H9 (cell line): ENCODE measurements around the gene ITM2C. TPM values are rescaled to one million over a fixed set of nuclear protein-coding genes. Genes with fewer than 3 reads are reported as not detected.
A peak's percentile ranks its signal among the peaks of the same experiment; 100 is the strongest.

ENCODE experiments used
- DNase-seq: peaks from one replicate; pipeline ENCODE4 v3.0.0-alpha.2; 2017
- H2AFZ ChIP-seq: one replicate; pipeline ENCODE4 v1.6.1; 2013; ENCODE audit warnings: mild to moderate bottlenecking, low read length, control low read depth, moderate library complexity
- H2AK5ac ChIP-seq: 2 replicates; pipeline ENCODE4 v1.6.1; 2013; ENCODE audit warnings: low read length, control low read depth, mixed read lengths; ENCODE audit not compliant: insufficient read length
- H2BK120ac ChIP-seq: one replicate; pipeline ENCODE4 v1.6.1; 2013; ENCODE audit warnings: low read depth, mild to moderate bottlenecking, low read length, control low read depth, inconsistent platforms; ENCODE audit not compliant: poor library complexity, severe bottlenecking
- H2BK12ac ChIP-seq: 2 replicates; pipeline ENCODE4 v1.6.1; 2013; ENCODE audit warnings: low read length, control low read depth, mixed read lengths, low read depth; ENCODE audit not compliant: insufficient read length
- H2BK15ac ChIP-seq: 2 replicates; pipeline ENCODE4 v1.6.1; 2013; ENCODE audit warnings: low read depth, low read length, control low read depth
- H2BK20ac ChIP-seq: one replicate; pipeline ENCODE4 v1.6.1; 2013; ENCODE audit warnings: low read depth, mild to moderate bottlenecking, low read length, control low read depth, inconsistent platforms; ENCODE audit not compliant: poor library complexity, severe bottlenecking
- H2BK5ac ChIP-seq: 2 replicates; pipeline ENCODE4 v1.6.1; 2013; ENCODE audit warnings: low read length, control low read depth, mixed read lengths; ENCODE audit not compliant: insufficient read length
- H3K14ac ChIP-seq: 2 replicates; pipeline ENCODE4 v1.6.1; 2013; ENCODE audit warnings: low read length, control low read depth; ENCODE audit not compliant: insufficient read depth
- H3K18ac ChIP-seq: 2 replicates; pipeline ENCODE4 v1.6.1; 2013; ENCODE audit warnings: low read depth, mild to moderate bottlenecking, mixed read lengths, low read length, control low read depth; ENCODE audit not compliant: insufficient read length
- H3K23ac ChIP-seq: 2 replicates; pipeline ENCODE4 v1.6.1; 2013; ENCODE audit warnings: low read length, control low read depth, mixed read lengths, low read depth; ENCODE audit not compliant: insufficient read length
- H3K23me2 ChIP-seq: 2 replicates; pipeline ENCODE4 v1.6.1; 2013; ENCODE audit warnings: low read depth, mild to moderate bottlenecking, mixed read lengths, low read length, control low read depth; ENCODE audit not compliant: insufficient read length, poor library complexity, severe bottlenecking
- H3K27ac ChIP-seq: 2 replicates; pipeline ENCODE4 v1.5.1; 2013; ENCODE audit warnings: low read length, control low read depth, mixed read lengths, low read depth; ENCODE audit not compliant: insufficient read length
- H3K27me3 ChIP-seq: 2 replicates; pipeline ENCODE4 v1.6.1; 2013; ENCODE audit warnings: low read length, control low read depth, inconsistent platforms; ENCODE audit not compliant: insufficient read depth
- H3K4ac ChIP-seq: 2 replicates; pipeline ENCODE4 v1.6.1; 2013; ENCODE audit warnings: low read depth, mild to moderate bottlenecking, control low read depth, inconsistent platforms, low read length, moderate library complexity
- H3K4me1 ChIP-seq: 2 replicates; pipeline ENCODE4 v1.6.1; 2013; ENCODE audit warnings: low read length, control low read depth, inconsistent platforms; ENCODE audit not compliant: insufficient read depth
- H3K4me2 ChIP-seq: 2 replicates; pipeline ENCODE4 v1.6.1; 2013; ENCODE audit warnings: low read length, control low read depth, mixed read lengths; ENCODE audit not compliant: insufficient read length, insufficient read depth
- H3K56ac ChIP-seq: 2 replicates; pipeline ENCODE4 v1.6.1; 2013; ENCODE audit warnings: low read depth, mild to moderate bottlenecking, mixed read lengths, low read length, control low read depth; ENCODE audit not compliant: insufficient read length
- H3K79me1 ChIP-seq: 2 replicates; pipeline ENCODE4 v1.6.1; 2013; ENCODE audit warnings: low read depth, mild to moderate bottlenecking, moderate library complexity, low read length, control low read depth, inconsistent platforms; ENCODE audit not compliant: insufficient read depth, poor library complexity, severe bottlenecking
- H3K79me2 ChIP-seq: 2 replicates; pipeline ENCODE4 v1.6.1; 2013; ENCODE audit warnings: low read length, control low read depth, inconsistent platforms; ENCODE audit not compliant: insufficient read depth
- H3K9ac ChIP-seq: 2 replicates; pipeline ENCODE4 v1.6.1; 2013; ENCODE audit warnings: low read length, control low read depth, mixed read lengths; ENCODE audit not compliant: insufficient read length; ENCODE audit errors: extremely low read depth
- H3K9me3 ChIP-seq: one replicate; pipeline ENCODE4 v1.6.1; 2013; ENCODE audit warnings: low read depth, low read length, inconsistent platforms; ENCODE audit not compliant: control insufficient read depth
- H3T11ph ChIP-seq: one replicate; pipeline ENCODE4 v1.6.1; 2013; ENCODE audit warnings: mild to moderate bottlenecking, low read length, control low read depth, inconsistent platforms
- H4K20me1 ChIP-seq: one replicate; pipeline ENCODE4 v1.6.1; 2013; ENCODE audit not compliant: control insufficient read depth, insufficient read length, insufficient read depth
- H4K5ac ChIP-seq: 2 replicates; pipeline ENCODE4 v1.6.1; 2013; ENCODE audit warnings: low read depth, mild to moderate bottlenecking, mixed read lengths, low read length, control low read depth; ENCODE audit not compliant: insufficient read length
- H4K8ac ChIP-seq: replicated peaks from 2 replicates; pipeline ENCODE4 v1.6.1; 2013; ENCODE audit warnings: low read length, control low read depth, mixed read lengths, low read depth; ENCODE audit not compliant: insufficient read length
- H4K91ac ChIP-seq: 2 replicates; pipeline ENCODE4 v1.6.1; 2013; ENCODE audit warnings: low read depth, mild to moderate bottlenecking, moderate library complexity, mixed read lengths, low read length, control low read depth; ENCODE audit not compliant: insufficient read length
- H3K27ac Mint-ChIP-seq, 3 experiments: 2 replicates in 2 of 3; 3 replicates in 1 of 3; pipeline ENCODE4 v1.8.0; 2020 to 2021; ENCODE audit warnings: mixed read lengths in 3 of 3, mild to moderate bottlenecking in 1 of 3, moderate library complexity in 1 of 3
- H3K27me3 Mint-ChIP-seq: 2 replicates; pipeline ENCODE4 v1.8.0; 2021; ENCODE audit warnings: low read depth, mild to moderate bottlenecking, moderate library complexity, mixed read lengths
- H3K36me3 Mint-ChIP-seq, 3 experiments: 2 replicates in 2 of 3; 3 replicates in 1 of 3; pipeline ENCODE4 v1.8.0; 2020 to 2021; ENCODE audit warnings: low read depth in 3 of 3, mixed read lengths in 3 of 3; ENCODE audit not compliant: insufficient read depth in 1 of 3
- H3K4me1 Mint-ChIP-seq, 2 experiments: 2 replicates each; pipeline ENCODE4 v1.8.0; 2020; ENCODE audit warnings: mixed read lengths in 2 of 2
- H3K4me3 Mint-ChIP-seq, 2 experiments: 2 replicates in 1 of 2; 3 replicates in 1 of 2; pipeline ENCODE4 v1.8.0; 2020 to 2021; ENCODE audit warnings: mild to moderate bottlenecking in 2 of 2, mixed read lengths in 2 of 2, moderate library complexity in 1 of 2
- H3K9me3 Mint-ChIP-seq, 2 experiments: 2 replicates in 1 of 2; 3 replicates in 1 of 2; pipeline ENCODE4 v1.8.0; 2020; ENCODE audit warnings: mild to moderate bottlenecking in 2 of 2, mixed read lengths in 2 of 2, moderate library complexity in 1 of 2
- CTCF ChIP-seq: fragments of 200-600 bp; sonication (generic); conservative IDR thresholded peaks from 3 replicates; pipeline ENCODE4 v1.8.0; 2021; ENCODE audit warnings: antibody characterized with exemption, mild to moderate bottlenecking
- WGBS: extraction: QIAGEN DNeasy Blood & Tissue Kit; methylation state at CpG from one replicate; pipeline ENCODE4 v1.1.7; 2013; ENCODE audit warnings: missing lambda C conversion rate, low lambda C conversion rate, mixed read lengths; ENCODE audit not compliant: insufficient read length; ENCODE audit errors: extremely low coverage; 5-methylcytosine and 5-hydroxymethylcytosine counted together
- total RNA-seq: library from RNA; stranded (reverse); gene quantifications from 2 replicates; pipeline ENCODE4 v1.2.1, GENCODE V29; 2021

The ITM2C gene
- total RNA-seq, 1 experiment from 2014 or later, result 297 TPM

GRCh38 chr2:230898713-230899091 is 34.0 kb downstream of the ITM2C start:
- Histone ChIP-seq H4K20me1 (no peaks in the 10 kb centered on the region), H3K27ac (no peak overlapping the region), H3K9me3 (no peaks in the 10 kb centered on the region), H3K4me1 (peaks cover 8% of the 10 kb centered on the region), H3K79me2 (no peaks in the 10 kb centered on the region), H3K4me2 (no peak overlapping the region), H2BK15ac (no peak overlapping the region), H3K18ac (no peak overlapping the region), H3K4ac (no peak overlapping the region), H3K56ac (no peak overlapping the region), H2BK5ac (no peak overlapping the region), H4K91ac (no peak overlapping the region), H3K14ac (no peak overlapping the region), H3K23ac (no peak overlapping the region), H3K27me3 (no peaks in the 10 kb centered on the region), H2AFZ (no peak overlapping the region), H2BK12ac (no peak overlapping the region), H4K8ac (no peak overlapping the region), H3K79me1 (no peaks in the 10 kb centered on the region), H3T11ph (no peak overlapping the region), H2AK5ac (no peak overlapping the region), H3K9ac (no peak overlapping the region), H4K5ac (no peak overlapping the region), H2BK20ac (no peak overlapping the region), H2BK120ac (no peak overlapping the region), H3K23me2 (no peaks in the 10 kb centered on the region)
- Mint-ChIP-seq H3K4me3 (no peak overlapping the region), H3K27ac (peak overlapping the region in 1 of 3 experiments; percentile 23; a peak in 1 of 7 replicates), H3K27me3 (peaks cover 21% of the 10 kb centered on the region), H3K36me3 (no peaks in the 10 kb centered on the region; a peak in 1 of 7 replicates), H3K4me1 (peaks cover 28 to 30% of the 10 kb centered on the region in 2 experiments), H3K9me3 (no peaks in the 10 kb centered on the region; a peak in 1 of 5 replicates)
- WGBS, result no CpG with 5 or more reads among the region's 8 CpGs
- TF ChIP-seq CTCF, result no peak
- peak; percentile 18 for DNase-seq
